SU-DHL-6 (cell line): ENCODE measurements around the gene PEDS1.

Source experiments
- CTCF ChIP-seq: fragments of 200-600 bp; sonication (generic); IDR thresholded peaks from one replicate; pipeline ENCODE4 v1.5.1; 2017; ENCODE audit warnings: antibody characterized with exemption, mild to moderate bottlenecking, low read length, moderate library complexity; ENCODE audit not compliant: insufficient read depth, poor library complexity, severe bottlenecking
- EZH2phosphoT487 ChIP-seq: fragments of 200-600 bp; sonication (generic), shearing (Covaris generic); conservative IDR thresholded peaks from 2 replicates; pipeline ENCODE4 v1.6.1; 2018; ENCODE audit warnings: mild to moderate bottlenecking, antibody characterized with exemption, low read length, moderate library complexity, mixed read lengths

GRCh38 chr20:50141811-50142561 is 11.5 kb downstream of the PEDS1 start:
- no peak for TF ChIP-seq CTCF
- no peak for TF ChIP-seq EZH2phosphoT487
